Stimulated activated CD8-positive, alpha-beta memory T cell treated with anti-CD3 and anti-CD28 coated beads, Interleukin-15, amount 100 ng/mL, for 24 hours (primary cell): ENCODE measurements around the gene RAP2A.

Experiments used
- DNase-seq: peaks from one replicate; pipeline ENCODE4 v3.0.0-alpha.2; 2020; ENCODE audit warnings: low read depth

Gene RAP2A

DNA sequence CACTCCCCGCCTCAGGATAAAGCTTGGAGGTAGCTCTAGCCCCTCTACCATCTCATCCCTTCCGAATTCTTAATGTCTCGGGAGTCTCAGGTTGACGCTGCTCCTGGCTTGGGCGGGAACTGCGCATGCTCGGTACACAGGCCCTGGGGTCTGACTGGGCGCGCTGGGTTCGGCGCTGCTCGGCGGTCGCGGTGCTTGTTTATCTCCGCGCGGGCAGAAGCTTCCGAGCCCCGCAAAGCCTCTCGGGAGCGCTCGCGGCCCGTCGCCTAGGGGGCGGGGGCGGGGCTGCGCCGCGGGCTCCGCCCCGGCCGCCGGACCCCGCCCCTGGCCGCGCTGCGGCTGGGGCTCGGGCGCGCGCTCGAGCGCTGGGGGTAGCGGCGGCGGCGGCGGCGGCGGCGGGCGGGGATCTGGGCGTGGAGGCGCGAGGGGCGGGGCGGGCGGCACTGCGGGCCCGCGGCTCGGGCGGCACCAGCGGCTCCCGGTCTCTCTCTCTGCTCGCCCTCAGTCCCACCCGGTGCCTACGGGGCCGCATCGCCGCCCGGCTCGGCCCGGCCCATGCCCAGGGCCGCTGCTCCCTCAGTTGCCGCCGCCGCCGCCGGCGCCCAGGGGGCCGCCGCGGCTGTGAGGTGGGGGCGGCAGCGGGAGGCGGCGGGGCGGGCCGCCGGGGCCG is at the start of gene RAP2A:
Gene RAP2A (plus strand): TSS at position 443 of the 670 bp plus-strand sequence. CDS start 302 bp downstream, outside the sequence.
- DNase-seq: peak; percentile 76

- DNase-seq: no peak
Measured at GRCh38 chr13:97384371-97384770, 49.6 kb upstream of the RAP2A start.

- DNase-seq: no peak
Measured at GRCh38 chr13:97385146-97385545, 48.8 kb upstream of the RAP2A start.

- DNase-seq: no peak
Measured at GRCh38 chr13:97385854-97386253, 48.1 kb upstream of the RAP2A start.

- no peak for DNase-seq
Measured at GRCh38 chr13:97386801-97387484, 47.0 kb upstream of the RAP2A start.

DNA sequence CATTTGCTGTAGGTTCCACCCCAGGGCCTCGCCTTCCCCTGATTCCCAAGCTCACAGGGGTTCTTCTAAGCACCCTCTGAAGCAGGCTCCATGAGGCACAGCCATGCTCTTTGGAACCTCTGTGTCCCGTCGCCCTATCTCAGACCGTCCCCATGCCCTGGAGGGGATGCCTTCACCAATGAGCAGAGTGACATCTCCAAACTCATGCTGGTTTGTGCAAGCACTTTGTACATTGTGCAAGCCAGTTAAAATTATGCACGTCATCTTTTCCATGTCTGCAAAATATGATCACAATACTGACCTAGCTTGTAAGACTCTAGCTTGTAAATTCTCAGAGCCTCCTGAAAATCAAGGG is 46.5 kb upstream of the RAP2A start:
- no peak for DNase-seq

GRCh38 chr13:97387890-97388289 is 46.1 kb upstream of the RAP2A start:
- no peak for DNase-seq

- no peak for DNase-seq
Measured at GRCh38 chr13:97388373-97388772, 45.6 kb upstream of the RAP2A start.

GRCh38 chr13:97390941-97391600 is 42.9 kb upstream of the RAP2A start:
- no peak for DNase-seq

- DNase-seq: no peak
Measured at GRCh38 chr13:97392020-97392419, 41.9 kb upstream of the RAP2A start.

DNA sequence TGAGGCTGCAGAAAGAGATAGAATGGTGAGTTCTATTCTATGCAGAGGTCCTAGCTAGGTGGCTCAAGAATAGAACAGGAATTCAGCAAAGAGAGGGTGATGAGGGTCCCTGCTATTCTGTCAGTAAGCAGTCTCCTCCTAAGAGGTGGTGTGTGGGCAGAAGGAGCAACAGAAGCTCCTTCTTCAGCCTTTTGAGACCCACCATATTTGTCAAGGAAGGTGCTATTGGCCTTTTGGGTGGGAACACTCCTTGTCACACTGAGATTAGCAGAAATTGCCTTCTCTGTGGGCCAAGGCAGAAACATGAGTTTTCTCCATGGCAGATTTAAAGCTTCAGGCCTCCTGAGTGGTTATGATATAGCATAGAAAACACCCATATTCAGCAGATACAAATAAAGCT is 39.4 kb upstream of the RAP2A start:
- DNase-seq: no peak

DNA sequence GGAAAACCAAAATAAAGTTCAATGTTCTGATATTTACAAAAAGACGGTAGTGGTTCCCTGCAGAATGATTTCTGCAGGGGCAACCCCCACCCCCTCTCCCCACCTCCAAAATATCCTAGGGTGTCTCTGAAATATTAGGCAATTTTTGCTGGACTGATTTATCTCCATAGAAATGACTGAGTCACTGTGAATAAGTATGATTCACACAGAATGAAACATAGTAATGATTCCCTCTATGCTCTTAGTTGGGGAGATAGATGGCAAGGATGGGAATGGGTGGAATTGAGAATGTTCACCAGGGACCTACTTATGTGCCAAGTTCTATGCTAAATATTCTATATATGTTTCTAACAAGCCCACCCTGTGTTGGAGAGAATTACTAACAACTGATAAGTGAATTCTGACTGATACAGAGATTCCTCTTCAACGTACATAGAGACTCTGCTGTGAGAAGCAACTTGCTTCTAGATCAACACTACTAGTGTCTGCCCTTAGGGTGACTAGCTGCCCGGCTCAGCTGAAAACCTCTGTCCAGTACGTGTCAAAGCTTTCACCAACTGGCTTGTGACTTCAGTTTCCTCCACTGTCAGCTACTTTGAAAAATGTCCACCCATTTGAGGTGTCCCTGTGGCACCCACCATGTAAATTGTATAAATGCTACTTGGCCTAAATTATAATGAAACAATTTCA is 38.4 kb upstream of the RAP2A start:
- DNase-seq: no peak

DNA sequence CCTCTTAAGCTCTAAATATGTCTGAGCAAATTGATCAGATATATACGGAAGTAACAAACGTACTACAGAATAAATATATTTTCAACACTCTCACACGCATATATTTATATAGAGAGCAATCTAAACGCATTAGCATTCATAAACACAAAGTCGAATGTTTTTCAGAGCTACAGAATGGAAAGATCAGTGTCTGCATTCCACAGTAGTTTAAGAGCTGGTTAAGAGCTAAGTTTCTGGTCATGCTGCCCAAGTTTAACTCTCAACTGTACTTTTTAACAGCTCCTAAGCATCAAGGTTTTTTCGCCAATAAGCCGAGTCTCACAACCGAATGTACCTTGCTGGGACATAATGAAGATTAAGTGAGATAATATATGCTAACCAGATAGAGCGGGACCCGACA is 36.7 kb upstream of the RAP2A start:
- DNase-seq: no peak

DNA sequence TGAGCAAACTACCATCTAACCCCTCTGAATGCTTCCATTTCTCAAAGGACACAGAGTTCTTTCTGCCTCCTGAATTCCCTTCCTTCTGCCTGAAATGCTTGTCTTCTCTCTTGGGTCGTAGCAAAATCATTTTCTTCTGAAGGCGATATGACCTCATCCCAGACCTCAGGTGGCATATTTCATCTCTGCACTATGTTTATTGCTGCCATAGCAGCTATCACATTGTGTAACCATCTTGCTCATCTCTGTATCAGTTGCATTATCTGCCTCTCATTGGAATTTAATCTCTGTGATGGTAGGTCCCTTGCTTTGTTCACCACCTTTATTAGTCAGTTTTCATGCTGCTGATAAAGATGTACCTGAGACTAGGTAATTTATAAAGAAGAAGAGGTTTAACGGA is 32.5 kb upstream of the RAP2A start:
- no peak for DNase-seq

DNA sequence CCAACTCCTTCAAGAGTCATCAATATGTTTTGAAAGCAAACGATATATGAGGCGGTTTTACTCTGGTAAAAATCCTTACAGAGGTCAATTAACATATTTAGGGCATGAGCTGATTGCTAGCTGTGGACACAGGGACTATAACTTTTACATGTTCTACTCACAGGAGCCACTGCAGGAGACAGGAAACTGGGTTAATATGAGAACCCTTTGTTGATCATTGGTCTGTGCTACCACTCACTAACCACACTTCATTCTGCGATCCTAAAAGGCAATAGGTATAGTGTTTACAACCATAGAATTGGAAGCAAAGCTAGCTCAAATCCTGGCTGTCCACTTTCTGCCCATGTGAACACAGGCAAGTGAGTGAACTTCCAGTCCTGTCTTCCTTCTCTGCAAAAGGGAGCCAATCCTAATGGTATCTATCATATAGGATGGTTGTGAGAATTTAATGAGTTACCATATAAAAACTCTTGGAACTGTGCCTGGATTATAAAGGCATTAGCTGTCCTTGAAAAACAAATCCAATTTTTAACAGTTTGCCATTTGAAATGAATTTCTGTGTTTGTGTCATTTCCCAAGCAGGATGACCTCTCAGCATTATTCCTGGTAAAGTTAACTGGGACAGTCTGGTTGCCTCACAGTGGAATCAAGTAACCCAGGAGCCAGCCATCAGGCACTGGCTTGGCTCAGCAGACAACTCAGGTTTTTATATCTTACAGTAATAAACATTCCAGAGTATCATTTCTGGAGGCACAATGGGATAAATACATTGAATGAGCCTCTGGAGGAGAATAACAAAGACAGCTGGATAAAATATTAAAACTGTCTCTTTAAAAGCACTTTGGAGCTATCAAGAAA is 29.8 kb upstream of the RAP2A start:
- no peak for DNase-seq

GRCh38 chr13:97407540-97407939 is 26.4 kb upstream of the RAP2A start:
- no peak for DNase-seq

DNA sequence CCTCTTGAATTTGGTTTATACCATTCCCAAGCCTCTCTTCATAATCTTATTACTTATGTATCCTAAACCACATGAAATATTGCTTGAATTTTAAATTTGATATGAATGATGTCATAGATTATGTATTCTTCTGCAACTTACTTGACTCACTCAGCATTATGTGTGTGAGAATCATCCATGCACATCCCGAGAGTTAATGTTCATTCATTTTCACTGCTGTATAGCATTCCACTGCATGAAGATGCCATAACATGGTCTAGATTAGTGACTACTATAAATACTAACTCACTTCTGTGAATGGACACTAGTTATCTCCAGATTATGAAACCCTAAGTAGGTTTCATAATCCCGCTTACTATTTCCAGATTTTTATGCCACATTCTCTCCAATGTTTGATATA is 25.0 kb upstream of the RAP2A start:
- DNase-seq: no peak

DNA sequence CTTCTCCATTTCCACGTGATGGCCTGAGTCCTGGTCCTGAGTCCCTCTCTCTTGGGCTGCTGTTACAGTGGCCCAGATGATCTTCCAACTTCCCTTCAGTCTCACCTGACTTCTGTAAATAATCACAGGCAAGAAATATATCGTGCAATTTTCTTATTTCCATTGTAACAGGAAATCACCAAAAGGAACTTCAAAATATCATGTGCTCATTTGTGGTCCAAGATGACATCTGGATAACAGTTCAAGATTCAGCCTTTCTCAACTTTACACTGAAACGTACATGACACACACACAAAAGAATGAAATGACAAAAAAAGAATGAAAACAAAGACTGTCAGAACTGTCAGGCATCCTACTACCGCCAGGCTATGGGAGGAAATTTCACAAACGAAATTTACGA is 22.0 kb upstream of the RAP2A start:
- no peak for DNase-seq

DNA sequence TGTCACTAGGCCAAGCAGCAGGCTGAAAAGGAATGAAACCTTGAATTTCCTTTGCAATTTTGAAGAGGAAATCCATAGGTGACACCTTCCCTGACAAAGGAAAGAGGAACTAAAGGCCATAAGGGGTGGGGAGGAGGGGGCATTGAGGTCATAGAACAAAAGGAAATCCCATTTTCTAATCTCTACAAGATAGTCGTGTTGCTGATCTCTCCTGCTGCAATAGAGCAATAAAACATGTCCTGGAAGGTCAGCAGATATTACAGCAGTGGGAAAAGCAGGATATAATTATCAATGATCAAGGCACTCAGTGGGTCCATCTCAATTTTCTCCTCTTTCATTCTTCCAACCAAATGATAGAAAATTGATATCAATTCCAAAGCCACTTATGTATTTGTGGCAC is 20.3 kb upstream of the RAP2A start:
- no peak for DNase-seq

- no peak for DNase-seq
Measured at GRCh38 chr13:97414392-97414791, 19.6 kb upstream of the RAP2A start.

DNA sequence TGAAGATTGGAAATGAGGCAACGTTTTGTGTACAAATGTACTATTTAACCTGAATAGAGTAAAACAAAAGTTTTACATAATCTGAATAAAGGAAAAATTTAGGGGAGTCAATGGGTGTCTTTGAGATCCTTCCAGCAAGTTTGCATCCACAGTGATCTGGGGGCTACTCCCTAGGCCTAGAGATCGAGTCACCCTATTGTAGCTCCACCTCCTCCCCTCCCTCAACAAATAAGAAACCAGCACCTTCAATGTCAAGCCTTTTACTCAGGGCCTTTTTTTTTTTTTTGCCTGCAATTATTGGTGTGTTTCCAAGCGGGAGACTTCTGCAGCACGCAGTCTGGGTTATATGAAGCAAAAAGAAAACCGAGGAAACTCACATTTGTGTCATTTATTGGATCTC is 16.3 kb upstream of the RAP2A start:
- DNase-seq: no peak
